Ammon's horn (tissue), 1 donor: Measurements from ENCODE around the gene ATG9B.

Experiments used
- DNase-seq: peaks from one replicate; pipeline ENCODE4 v3.0.0-alpha.2; 2016; ENCODE audit warnings: low spot score

ATG9B gene, protein sequence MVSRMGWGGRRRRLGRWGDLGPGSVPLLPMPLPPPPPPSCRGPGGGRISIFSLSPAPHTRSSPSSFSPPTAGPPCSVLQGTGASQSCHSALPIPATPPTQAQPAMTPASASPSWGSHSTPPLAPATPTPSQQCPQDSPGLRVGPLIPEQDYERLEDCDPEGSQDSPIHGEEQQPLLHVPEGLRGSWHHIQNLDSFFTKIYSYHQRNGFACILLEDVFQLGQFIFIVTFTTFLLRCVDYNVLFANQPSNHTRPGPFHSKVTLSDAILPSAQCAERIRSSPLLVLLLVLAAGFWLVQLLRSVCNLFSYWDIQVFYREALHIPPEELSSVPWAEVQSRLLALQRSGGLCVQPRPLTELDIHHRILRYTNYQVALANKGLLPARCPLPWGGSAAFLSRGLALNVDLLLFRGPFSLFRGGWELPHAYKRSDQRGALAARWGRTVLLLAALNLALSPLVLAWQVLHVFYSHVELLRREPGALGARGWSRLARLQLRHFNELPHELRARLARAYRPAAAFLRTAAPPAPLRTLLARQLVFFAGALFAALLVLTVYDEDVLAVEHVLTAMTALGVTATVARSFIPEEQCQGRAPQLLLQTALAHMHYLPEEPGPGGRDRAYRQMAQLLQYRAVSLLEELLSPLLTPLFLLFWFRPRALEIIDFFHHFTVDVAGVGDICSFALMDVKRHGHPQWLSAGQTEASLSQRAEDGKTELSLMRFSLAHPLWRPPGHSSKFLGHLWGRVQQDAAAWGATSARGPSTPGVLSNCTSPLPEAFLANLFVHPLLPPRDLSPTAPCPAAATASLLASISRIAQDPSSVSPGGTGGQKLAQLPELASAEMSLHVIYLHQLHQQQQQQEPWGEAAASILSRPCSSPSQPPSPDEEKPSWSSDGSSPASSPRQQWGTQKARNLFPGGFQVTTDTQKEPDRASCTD

GRCh38 chr7:151024435-151025056, at the start of gene ATG9B:
Gene ATG9B, minus strand, starts transcription at chr7:151024494. Its CDS starts 71 bp downstream, at chr7:151024423.
- DNase-seq: no peak

DNA sequence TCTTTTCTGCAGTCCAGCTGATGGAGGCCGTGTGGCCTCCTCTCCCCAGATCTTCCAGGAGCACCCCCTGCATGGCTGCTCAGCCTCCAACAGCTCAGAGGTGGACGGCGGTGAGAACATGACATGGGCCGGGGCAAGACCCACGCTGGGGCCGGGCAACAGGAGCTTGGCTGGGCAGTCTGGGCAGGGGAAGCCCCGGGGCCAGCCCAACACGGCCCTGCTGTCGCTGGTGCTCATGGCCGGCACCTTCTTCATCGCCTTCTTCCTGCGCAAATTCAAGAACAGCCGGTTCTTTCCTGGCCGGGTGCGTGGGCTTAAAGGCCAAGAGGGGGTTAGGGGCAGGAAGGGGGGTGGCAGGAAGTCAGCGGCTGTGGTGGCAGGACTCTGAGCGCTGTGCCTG, 49.7 kb upstream of the ATG9B start:
- no peak for DNase-seq

- DNase-seq: no peak
Measured at GRCh38 chr7:151071032-151071866, 47.0 kb upstream of the ATG9B start.

DNA sequence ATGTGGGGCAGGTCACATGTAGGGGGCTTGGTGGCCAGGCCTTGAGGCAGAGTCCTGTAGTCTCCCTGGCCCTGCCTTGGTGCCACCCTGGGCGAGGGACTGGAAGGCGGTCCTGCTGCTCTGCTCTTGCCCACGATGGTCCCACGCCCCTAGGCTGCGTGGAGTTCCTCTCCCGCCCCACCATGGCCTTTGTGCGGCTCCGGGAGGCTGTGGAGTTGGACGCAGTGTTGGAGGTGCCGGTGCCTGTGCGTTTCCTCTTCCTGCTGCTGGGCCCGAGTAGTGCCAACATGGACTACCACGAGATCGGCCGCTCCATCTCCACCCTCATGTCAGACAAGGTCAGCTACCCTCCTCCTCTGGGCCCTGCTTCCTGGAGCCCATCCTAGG, 46.3 kb upstream of the ATG9B start:
- DNase-seq: no peak

DNA sequence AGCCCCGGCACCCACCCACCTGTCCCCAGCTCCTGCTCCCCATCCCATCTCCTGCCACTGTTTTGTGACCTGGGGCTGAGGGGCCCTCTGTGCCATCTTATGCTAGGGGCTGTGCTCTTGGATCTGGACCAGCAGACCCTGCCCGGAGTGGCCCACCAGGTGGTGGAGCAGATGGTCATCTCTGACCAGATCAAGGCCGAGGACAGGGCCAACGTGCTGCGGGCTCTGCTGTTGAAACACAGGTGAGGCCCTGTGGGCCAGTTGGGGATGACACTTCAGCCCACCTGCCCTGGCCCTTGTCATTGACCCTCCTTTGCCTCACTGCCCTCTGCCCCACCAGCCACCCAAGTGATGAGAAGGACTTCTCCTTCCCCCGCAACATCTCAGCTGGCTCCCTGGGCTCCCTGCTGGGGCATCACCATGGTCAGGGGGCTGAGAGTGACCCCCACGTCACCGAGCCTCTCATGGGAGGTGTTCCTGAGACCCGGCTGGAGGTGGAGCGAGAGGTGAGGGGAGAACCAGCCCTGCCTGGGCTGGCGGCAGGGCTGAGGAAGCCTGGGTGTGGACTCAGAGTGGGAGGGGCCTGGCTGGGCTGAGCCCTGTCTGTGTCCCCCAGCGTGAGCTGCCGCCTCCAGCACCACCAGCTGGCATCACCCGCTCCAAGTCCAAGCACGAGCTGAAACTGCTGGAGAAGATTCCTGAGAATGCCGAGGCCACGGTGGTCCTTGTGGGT, 45.7 kb upstream of the ATG9B start:
- no peak for DNase-seq

- DNase-seq: no peak
Measured at GRCh38 chr7:151068069-151068773, 43.9 kb upstream of the ATG9B start.

- no peak for DNase-seq
Measured at GRCh38 chr7:151066273-151066974, 42.1 kb upstream of the ATG9B start.

GRCh38 chr7:151065516-151065915, 41.2 kb upstream of the ATG9B start:
- no peak for DNase-seq

GRCh38 chr7:151064993-151065392, 40.7 kb upstream of the ATG9B start:
- DNase-seq: no peak

- no peak for DNase-seq
Measured at GRCh38 chr7:151064454-151064853, 40.2 kb upstream of the ATG9B start.

DNA sequence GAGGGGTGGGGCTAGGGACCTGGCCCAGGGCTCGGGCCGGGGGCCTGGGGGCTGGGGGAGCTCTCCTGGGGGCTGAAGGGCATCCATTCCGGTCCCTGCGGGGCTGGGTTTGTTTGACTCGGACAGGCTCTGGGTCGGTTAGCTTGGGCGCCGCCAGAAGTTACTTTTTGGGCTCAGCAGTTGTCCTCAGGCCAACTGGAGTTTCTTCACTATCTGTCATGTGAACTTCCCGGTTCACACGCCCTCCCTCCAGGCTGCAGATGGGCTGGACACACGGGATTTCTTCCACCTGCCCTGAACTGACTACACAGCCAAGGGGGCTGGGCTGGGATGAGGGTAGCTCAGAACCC, 38.9 kb upstream of the ATG9B start:
- DNase-seq: no peak

DNA sequence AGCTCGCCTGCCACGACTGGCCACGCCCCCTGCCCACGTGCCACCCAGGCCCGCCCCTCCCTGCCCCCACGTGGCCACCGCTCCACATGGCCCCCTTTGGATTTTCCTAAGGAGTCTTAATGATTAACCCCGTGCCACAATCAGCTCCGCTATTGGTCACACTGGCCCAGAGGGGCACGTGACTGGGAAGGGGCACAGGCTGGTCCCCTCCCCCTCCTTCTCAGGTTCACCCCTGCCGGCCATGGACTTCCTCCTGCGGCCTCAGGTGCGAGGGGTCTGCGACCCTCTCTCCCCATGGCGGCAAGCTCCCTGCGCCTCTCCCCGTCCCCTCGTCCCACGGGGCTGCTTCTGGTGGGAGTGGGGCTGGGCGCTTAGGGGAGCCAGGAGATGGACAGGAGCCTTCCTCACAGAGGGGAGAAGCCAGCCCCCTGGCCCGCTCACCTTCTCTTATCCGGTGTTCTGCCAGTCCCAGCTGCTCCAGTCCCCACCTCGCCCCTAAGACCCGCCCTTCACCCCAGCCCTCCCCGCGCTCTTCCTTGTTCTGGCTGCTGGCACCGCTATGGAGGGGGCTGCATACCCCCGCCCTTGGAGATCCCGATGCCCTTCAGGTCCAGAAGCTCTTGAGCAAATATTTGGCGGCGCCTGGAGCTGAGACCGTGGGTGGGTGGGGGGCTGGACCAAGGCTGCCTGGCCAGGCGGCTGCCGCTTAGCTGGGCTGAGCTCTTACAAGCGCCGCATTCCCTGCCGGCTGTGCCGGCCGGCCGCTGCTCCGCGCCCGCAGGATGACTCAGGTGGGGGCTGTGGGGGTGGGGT, 38.3 kb upstream of the ATG9B start:
- no peak for DNase-seq

- DNase-seq: no peak
Measured at GRCh38 chr7:151062111-151062398, 37.8 kb upstream of the ATG9B start.

DNA sequence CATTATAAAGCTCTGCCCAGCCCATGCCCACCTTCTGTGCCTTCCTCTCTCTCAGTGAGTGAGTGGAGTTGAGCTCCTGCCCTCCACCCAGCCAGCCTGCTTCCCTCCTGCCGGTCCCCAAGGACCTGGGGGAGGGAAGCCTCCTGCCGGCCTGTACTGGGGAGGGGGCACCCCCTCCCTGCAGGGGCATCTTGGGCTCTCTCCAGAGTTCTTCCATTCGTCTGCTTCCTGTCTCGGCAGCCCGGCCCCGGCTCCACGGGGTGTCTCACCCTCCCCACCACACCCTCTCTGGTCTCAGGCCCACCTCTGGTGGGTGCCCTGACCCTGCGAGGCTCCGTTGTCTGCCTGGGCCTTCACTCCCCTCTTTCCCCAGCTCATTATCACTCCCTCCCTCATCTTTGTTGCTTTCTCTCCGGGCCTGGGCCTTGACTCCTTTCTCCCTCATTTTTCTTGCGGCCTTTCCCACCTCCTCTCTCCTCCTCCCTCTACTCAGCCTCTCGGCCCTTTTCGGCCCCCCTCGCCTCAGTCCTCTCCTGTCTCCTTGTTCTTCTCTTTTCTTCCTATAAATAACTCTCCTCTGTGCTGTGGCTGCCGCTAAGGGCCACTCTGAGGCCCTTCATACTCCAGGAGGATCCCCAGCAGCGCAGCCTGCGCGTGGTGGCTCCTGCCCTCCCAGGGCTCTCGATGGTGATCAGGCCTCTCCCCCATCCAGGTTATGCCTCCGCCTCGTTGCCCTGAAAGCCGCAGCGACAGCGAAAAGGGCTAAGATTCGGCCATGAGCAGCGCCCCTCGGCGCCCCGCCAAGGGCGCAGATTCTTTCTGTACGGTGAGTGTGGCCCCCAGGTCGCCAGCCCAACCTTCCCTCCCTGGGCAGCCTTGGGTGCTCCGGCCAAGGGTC, 37.2 kb upstream of the ATG9B start:
- no peak for DNase-seq

GRCh38 chr7:151060416-151061212, 36.3 kb upstream of the ATG9B start:
- DNase-seq: peak; percentile 58

GRCh38 chr7:151060113-151060415, 35.8 kb upstream of the ATG9B start:
- DNase-seq: no peak

GRCh38 chr7:151059367-151060112, 35.2 kb upstream of the ATG9B start, which contains the start of gene SLC4A2:
Gene SLC4A2, plus strand, starts transcription at chr7:151059589. Its CDS starts 2,399 bp downstream, at chr7:151061988.
- peak; percentile 85 for DNase-seq
